Non-pigmented ciliary epithelial cell (primary cell): ENCODE results near the gene TERC.

Experiments used
- DNase-seq: peaks from one replicate; pipeline ENCODE4 v3.0.0-alpha.2; 2010; ENCODE audit warnings: low read depth

The TERC gene

DNA sequence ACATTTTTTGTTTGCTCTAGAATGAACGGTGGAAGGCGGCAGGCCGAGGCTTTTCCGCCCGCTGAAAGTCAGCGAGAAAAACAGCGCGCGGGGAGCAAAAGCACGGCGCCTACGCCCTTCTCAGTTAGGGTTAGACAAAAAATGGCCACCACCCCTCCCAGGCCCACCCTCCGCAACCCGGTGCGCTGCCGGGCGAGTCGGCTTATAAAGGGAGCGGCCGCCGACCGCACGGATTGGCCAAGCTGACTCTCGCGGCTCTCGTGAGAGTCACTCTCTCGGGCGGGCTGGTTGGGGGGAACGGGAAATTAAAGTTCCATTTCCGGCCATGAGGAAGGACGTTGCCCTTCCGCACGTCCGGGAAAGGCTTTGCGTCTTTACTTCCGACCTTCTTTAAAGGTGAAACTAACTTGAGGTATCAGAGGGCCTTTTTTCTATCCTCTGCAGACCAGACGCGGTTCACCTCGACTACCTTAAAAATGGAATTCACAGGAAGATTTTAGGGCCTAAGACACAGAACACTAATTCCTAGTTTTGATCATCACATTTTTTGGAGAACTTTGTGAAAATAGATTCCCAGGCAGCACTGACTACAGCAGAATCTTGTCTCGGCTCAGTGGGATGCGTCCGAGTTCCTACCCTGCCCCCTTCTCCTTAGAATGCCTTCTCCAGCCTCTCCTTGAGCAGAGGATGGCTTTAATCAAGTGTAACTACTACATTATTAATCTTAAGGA lies at the start of gene TERC:
Gene TERC (minus strand): TSS at position 179 of the 731 bp plus-strand sequence.
- no peak for DNase-seq

DNA sequence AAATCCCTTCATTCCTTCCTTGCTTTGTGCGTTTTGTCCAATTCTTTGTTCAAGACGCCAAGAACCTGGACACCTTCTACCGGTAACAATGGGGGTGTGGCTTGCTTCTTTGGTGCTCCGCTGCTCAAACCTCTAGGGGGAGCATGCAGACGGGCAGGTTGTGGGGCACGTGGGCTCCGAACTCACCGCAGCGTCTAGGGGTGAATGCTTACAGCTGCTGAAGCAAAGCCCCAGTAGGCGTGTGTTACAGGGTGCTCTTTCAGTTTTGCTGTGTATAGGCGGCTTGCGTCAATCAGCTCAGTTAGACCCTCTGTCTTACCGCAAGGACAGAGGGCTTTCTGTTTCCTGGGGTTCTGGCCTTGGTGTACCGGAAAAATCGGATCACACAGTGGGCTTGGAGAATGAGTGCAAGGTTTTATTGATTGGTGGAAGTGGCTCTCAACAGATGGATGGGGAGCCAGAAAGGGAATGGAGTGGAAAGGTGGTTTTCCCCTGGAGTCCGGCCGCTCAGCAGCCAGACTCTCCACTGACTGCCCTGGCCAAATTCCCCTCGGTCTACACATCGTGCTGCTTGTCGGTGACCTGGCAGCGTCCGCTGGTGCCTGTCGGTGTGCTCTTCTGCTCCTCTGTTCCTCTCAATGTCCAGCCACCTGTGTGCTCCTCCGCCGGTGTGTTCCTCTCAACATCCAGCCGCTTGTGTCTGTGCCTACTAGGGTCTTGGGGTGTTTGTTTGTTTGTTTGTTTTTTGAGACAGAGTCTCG lies 49.1 kb upstream of the TERC start:
- DNase-seq, result no peak

DNA sequence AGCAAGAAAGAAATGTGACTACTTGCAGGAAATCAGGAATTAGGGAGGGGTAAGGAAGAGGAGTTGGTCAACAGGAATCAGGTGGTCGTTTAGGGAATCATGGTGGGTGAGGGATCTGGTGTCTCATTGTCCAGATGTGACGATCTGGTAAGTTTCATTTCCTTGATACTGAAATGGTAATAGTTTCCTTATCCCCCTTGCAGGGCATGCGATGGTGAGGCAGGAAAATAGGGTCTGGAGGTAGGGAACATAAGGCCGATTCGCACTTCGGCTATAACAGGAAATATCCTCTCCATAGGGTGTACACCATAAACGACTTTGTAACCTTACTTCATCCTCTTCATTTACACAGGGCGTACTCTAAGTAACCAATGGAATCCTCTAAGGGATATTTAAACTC lies 48.4 kb upstream of the TERC start:
- DNase-seq, result no peak

DNA sequence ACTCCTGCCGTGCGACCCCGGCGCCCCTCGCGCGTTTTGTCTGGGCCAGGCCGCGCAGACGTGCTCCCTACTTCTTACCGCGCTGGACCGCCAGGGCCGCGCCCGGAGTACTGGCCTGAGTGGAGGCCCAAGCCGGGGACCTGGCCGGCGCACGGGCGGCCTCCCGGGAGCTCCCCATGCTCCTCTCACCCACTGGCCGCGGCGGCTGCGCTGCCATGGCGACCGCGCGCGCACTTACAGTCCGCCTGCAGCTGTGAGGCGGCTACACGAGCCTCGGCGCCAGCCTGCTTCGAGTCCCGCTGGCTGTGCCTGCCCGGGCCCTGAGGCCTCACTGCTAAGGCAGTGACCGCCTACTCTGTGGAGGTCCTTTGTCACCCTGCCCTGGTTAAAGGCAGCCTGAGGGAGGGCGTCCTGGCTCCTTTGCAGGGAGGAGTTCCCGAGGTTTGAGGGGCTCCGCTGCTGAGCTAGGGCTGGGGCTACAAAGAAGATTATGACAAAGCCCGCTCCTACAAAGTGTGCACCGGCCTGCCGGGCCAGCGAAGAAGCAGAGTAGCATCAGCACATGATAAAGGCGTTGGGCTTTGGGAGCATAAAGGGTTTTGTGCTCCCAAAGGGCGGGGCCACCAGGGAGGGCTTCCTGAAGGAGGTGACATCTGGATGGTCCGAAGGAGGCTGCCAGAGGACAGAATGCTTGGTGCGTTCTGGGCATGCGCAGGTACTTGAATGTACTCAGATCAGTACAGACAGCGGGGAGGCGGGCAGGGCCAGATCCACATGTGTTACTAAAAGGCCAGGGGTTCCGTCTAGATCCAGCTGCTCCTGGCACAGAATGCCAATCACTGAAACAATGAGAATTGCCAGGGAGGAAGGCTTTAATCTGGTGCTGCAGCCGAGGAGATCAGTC lies 47.7 kb upstream of the TERC start, which contains the start of the genes LRRC34 and LRRIQ4:
Gene LRRC34 (minus strand): TSS at position 573 of the 904 bp plus-strand sequence. CDS start 356 bp downstream, at position 217.
Gene LRRIQ4 (plus strand): TSS at position 539 of the 904 bp plus-strand sequence. CDS start 9,052 bp downstream, outside the sequence.
- no peak for DNase-seq

DNA sequence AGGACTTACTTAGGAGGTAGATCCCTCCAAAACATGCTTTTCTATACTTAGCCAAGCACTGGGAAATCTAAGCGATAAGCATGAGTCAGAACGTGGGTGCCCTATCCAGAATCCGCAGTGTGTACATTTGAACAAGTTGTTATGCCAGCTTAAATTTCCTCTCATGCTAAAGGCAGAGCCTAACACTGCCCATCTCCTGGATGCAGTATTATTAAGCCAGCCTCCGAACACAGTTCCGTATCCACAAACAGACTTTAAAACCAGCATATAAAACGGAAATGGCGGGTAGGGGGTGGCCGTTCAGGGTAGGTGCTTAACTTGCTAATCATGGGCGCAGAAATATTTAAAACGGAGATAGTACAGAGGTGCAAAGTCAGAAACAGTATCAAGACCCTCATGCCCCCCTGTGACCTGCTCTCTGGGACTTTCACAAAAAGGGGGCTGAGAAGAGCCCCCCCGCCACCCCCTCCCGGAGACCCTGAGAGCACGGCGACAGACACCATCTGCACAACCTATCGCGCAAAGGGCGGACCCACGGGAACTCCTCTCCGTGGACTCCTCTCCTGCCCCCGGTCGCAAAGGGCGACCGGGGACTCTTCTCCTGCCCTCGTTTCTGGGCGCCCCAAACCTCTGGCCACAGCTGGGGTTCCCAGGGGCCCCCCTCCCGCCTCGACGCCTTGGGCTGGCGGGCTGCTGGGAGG lies 46.9 kb upstream of the TERC start:
- DNase-seq, result peak; percentile 45

DNA sequence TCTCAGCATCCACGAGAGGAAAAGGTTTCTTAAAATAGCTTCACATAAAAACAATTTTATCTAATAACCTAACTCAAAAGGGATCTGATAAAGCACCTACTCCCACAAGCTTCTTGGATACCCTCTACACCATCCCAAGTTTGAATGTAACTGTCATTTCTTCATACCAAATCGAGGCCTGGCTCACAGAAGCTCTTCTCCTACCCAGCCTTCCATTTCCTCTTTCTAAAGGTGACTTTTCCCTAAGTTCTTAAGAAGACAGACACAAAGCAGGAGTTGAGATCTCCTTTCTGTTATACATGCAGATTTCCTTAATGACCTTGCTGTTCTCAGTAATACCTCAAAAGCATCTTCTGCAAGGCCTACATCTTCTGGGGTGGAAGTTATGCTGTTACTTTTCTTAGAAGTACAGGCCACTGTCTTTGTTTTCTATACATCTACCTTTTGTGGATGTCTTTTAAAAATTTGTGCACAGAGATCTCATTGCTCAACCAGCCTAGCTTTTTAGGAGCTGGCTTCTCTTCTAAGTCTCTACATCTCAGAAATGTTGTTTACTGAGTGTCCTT lies 44.5 kb upstream of the TERC start:
- no peak for DNase-seq

DNA sequence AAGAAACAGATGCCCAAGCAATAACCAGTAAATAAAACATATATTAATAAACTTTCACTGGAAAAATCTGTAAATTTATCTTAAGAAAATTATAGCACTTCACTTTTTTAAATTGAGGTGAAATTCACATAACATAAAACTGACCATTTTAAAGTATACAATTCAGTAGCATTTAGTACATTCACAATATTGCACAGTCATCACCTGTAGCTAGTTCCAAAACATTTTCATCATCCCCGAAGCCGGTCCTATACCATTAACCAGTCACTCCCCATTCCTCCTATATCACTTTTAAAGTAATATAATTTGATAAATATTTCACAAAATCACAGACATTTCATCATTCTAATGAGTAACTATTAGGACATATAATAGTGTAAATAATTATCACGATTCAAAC lies 39.8 kb upstream of the TERC start:
- no peak for DNase-seq

DNA sequence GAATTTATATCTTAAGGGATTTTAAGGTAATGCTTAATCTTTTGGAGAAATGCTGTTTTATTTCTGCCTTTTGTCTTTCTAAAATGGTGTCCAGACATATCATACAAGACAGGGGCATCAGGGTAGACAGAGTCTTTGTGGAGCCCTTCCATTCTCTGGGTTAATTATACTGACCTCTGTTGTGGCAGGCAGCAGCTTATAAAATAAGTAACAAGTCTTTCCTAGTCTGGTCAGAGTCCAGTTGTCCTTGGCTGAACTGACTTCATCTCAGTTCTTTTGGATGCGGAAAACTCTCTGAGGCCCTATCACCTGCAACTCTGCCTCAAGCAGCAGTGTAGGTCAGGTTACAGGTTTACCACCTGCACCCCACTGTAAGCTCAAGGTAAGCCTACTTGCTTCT lies 27.5 kb upstream of the TERC start:
- no peak for DNase-seq

DNA sequence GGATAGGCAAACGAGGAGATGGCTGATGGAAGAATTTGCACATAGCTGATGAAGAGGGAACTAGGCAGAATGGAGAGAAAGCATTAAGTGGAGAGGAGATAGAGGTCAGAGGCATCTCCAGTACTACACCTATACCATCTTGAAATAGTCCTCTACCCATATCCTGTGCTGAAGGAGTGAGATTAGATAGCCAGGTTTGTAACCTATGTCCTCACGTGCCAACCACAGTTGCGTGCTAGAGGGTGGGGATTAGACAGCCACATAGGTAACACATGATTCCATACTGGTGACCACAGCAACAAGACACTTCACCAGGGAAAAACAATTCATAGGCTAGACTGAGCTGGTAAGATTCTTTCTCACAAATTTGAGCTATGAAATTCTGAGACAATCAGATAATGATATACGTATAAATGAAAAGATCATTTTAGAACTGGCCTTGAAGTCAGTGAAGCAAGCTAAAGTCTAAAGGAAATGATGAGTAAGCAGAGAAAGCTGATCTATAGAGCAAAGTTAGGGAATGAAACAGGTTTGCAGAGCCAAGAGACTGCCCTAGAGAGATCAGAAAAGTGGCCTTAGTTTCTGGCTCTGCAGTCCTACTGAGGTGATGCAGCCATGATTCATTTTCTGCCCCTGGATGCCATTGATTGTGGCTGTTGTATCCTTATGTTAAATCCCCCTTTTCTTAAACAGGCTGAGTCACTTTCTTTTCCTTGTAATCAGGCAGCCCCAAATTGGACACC lies 26.0 kb upstream of the TERC start:
- no peak for DNase-seq

DNA sequence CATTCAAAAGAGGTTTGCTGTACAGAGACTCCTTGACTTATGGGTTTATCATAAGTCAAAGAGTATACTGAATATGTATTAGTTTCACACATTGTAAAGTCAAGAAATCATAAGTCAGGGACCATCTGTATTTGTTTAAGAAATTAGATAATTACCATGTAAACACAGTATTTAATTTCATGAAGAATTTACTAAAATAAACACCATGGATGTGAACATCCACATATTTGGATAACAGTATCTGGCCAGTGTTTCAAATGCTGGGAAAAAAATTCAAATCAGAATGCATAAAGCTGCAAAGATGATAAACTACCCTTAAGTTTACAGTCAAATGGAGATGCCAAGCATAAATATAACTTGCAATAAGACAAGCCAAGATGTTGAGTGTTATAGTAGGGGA lies 25.4 kb upstream of the TERC start:
- no peak for DNase-seq

DNA sequence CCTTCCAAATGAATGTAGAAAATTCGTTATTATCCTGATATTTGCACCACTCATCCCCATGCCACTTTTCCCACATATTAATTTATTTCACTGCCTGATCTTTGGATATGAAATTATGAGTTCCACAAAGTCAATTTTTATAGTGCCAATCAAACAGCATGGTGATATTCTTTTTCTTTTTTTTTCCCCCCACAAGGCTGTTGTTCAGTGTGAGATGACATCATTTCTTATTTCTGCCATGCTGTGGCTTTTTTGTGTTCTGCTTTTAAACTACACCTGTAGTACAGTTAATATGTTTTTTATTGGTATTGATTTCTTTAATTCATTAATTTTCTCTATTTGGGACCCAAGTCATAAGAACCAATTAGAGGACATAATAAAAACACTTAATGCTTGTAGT lies 22.9 kb upstream of the TERC start:
- no peak for DNase-seq

DNA sequence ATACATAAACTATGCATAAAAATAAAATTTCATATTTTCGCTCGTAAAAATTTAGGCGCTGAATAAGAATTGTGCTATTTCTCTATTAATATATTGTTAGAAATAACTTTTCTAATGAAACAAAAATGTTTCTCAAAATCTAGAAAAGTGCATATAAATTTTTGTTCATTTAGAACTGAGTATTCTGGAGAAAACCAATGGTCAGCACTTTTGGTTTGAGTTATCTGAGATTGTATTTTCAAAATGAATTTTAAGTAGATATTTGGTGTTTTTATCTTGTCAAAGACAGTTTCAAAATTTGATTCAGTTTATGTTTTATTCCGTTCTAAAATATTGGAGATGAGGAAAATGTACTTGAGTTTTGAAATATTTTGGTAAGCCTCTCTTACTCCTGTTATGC lies 22.3 kb upstream of the TERC start:
- DNase-seq, result no peak

DNA sequence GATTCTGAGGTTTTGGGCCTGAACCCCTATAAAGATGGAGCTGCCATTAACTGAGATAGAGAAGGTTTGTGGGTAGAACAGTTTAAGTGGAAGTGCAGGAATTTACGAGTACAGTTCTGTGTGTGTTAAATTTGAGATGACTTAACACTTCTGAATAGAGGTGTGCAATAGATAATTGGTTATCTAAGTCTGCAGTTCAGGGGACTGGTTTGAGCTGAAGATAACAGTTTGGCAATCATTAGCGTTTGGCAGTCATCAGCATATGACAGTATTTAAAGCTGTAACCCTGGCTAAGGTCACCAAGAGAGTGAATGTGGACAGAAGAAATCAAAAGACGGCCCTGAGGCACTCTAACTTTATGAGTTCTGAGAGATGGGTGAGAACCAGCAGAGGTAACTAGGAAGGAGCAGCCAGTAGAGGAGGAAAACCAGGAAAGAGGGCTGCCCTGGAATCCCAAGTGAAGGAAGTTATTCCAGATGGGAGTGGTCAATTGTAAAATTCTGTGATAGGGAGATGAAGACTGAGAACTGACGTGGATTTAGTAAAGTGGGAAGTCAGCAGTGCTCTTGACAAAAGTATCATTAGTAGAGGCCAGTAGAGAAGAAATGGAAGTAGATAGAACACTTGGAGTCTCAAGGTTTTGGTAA lies 16.5 kb upstream of the TERC start:
- no peak for DNase-seq

DNA sequence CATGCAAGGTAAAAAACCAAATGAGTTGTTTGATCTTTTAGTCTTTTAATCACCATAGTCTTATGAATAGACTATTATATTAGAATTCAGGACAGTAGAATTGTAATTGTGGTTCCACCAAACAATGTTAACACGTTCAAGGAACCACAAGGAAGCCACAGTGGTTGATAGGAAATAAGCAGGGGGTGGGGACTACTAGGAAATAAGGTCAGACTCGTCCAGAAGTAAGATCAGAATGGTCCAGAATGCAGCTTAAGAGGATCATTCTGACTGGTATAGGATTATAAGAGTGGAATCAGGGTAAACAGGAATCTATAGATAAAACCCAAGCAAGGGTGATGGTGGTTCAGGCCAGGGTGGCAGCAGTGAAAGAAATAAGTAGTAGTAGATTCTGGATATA lies 15.9 kb upstream of the TERC start:
- no peak for DNase-seq

DNA sequence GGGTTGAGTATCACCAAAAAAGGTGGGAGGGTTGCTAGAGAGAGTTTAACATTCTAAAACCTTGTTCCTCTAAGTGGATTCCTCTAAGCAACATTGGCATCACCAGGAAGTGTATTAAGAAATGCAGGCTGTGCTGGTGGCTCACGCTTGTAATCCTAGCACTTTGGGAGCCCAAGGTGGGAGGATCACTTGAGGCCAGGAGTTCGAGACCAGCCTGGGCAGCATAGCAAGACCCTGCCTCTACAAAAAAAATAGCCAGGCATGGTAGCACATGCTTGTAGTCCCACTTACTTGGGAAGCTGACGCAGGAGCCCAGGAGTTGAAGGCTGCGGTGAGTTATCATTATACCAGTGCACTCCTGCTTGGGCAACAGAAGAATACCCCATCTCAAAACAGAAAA lies 13.0 kb upstream of the TERC start:
- no peak for DNase-seq

DNA sequence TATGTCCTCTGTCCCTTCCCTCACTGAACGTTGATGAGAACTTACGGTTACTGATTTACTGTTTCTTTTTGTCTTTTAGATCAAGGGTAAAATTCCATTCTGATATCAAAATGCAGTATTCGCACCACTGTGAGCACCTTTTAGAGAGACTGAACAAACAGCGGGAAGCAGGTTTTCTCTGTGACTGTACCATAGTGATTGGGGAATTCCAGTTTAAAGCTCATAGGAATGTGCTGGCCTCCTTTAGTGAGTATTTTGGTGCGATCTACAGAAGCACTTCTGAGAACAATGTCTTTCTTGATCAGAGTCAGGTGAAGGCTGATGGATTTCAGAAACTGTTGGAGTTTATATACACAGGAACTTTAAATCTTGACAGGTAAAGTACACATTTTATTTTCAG lies 9.3 kb upstream of the TERC start:
- no peak for DNase-seq

DNA sequence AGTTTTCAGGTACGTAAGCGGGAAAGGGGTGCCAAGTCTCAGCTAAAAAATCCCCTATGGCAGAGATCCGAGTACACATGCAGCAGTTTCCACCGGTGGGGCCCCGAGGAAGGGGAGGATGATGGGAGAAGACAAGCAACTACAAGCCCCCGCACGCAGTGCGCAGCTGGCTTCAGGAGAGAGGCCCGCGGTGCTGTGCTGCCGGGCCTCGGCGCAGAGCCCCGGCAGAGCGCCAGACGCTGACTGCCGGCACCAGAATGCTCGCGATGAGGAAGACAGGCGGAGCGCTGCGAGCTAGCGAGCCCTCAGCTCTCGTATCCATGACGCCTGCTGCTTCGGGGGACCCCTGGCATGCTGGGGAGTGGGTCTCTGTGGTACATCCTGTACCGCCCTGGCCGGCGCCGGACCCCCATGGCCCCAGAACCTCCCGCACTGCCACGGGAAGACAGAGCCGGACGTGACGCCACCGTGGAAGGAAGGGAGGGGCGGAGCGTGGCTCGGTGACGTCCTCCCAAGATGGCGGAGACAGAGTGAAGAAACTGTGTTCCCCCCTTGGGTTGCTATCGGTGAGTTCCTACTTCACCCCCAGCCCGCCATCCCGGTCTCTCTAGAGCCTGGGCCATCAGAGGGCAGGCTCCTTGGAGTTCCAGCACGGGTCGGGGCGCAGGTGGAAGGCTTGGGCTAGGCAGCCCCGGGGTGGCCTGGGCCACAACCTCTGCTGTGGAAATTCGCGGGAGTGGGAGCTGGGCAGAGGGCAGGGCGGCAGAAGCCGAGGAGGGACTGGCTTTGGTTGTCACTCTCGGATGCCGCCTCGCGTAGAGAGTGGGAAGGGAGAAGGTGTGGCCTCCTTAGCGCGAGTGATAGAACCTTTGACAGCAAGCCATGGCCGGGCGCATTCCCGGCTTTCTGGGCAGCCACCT lies 8.3 kb upstream of the TERC start, which contains the start of gene MYNN:
Gene MYNN (plus strand): TSS at position 500 of the 920 bp plus-strand sequence. CDS start 900 bp downstream, outside the sequence.
- no peak for DNase-seq

DNA sequence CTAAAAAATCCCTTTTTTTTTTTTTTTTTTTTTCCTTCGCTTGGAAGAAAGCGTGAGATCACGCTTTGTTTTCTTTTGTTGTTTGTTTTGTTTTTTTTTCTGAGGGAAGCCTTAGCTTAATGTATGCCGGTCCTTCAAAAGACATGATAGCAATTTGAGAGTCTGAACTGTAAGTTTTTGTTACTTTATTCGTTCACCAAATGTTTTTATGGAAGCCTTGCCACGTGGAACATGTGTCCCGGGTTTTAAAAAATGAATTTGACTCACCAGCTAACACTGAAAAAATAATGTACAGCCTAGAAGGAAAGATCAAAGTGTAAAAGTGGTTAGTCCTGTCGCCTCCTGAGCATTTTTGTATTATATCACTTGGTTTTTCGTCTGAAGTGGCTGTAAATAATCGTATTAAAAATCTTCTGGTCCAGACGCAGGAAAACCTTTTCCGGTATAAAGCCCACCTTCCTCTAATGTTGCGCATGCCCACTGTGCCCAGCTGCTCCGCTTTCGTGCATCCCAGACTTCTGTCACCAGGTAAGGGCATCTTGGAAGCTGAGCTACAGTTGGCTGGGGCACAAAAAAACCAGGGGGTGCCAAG lies 7.5 kb upstream of the TERC start:
- DNase-seq, result no peak
